Daoy (cell line): Measurements from ENCODE around the gene ARHGAP23. TPM values are rescaled to one million over a fixed set of nuclear protein-coding genes. Genes with fewer than 3 reads are reported as not detected.

Source experiments
- DNase-seq: peaks from one replicate; pipeline ENCODE4 v3.0.0-alpha.2; 2015; ENCODE audit warnings: low read depth
- total RNA-seq: library from RNA; depleted of rRNA; stranded (reverse); fragments of >200 nt; shearing (Covaris generic); gene quantifications from 2 replicates; pipeline ENCODE4 v1.2.3, GENCODE V29; 2014; rRNA removed

ARHGAP23 gene
- total RNA-seq = 4.1 and 7.1 TPM in 2 replicates

GRCh38 chr17:38428112-38428642 lies at the start of gene ARHGAP23:
Gene ARHGAP23, plus strand, starts transcription at chr17:38428464. Its CDS starts 22 bp downstream, at chr17:38428486.
- DNase-seq = peak; percentile 62

DNA sequence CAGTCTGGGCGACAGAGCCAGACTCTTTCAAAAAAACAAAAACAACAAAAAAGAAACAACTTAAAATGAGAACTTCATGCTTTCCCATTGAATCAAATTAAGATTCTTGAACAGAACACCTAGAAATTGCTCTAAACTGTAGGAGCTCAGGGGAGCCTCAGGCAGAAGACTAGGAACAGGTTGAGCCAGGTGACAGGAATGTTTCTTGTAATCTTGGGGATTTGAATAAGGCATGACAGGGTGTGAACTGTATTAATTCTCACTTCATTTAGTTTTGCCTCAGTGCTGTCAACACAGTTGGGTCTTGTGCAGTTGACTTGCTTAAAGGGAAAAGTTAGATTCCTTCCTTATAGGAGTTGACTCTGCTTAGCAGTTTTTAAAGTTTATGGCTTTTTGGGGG lies 48.8 kb upstream of the ARHGAP23 start:
- no peak for DNase-seq

DNA sequence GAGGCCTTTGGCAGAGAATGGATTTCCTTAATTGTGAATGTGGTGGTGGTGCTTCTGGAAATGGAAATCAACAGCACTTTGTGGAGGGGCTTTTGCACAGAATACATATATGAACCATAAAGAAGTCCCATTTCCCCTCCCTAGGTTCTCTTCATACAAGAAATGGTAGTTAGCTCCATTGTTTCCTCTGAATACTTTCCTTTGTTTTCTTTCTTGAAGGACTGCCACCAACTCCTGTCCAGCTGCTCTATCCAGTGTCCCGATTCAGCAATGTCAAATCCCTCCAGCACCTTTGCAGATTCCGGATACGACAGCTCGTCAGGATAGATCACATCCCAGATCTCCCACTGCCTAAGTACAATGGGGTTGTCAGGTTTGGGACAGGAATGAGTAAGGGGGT lies 33.2 kb upstream of the ARHGAP23 start:
- DNase-seq = no peak

DNA sequence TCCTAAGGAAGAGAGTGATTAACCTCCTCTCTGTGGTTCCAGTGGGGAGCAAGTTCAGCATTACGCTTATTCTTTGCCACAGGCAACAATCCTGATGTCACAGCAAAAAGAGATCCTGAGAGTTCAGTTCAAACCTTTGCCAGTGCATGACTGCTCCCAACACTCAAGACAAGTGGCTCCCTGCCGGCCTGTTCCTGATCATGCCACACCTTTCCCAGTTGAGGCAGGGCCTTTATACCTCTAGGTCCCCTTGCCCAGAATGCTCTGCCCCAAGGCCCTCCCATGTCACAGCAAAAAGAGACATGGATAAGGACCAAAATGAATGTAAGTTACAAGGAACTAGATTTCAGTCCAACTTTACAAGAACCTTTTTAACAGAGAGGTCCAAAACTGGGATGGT lies 31.0 kb upstream of the ARHGAP23 start:
- no peak for DNase-seq

- DNase-seq = no peak
Measured at GRCh38 chr17:38400286-38400685, 28.0 kb upstream of the ARHGAP23 start.

GRCh38 chr17:38401459-38401858 lies 26.8 kb upstream of the ARHGAP23 start:
- DNase-seq = no peak

DNA sequence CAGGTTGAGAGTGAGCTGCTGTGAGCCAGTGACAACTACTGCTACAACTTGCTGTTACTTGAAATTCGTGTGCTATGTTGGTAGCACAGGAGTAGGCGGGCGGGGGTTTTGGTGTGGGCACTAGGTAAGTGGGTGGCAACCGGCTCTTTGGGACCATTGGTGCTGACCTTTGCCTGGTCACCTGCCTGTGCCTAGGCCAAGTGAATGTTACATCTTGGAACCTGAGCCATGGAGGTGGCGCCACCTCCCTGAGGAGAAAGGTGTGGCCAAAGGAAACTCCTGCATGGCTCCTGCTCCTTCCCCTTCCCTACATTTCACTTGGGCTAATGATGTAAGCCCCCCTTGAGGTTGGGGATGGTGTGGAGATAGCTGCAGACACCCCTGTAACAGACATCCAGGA lies 25.4 kb upstream of the ARHGAP23 start:
- no peak for DNase-seq

GRCh38 chr17:38403491-38403890 lies 24.8 kb upstream of the ARHGAP23 start:
- no peak for DNase-seq

DNA sequence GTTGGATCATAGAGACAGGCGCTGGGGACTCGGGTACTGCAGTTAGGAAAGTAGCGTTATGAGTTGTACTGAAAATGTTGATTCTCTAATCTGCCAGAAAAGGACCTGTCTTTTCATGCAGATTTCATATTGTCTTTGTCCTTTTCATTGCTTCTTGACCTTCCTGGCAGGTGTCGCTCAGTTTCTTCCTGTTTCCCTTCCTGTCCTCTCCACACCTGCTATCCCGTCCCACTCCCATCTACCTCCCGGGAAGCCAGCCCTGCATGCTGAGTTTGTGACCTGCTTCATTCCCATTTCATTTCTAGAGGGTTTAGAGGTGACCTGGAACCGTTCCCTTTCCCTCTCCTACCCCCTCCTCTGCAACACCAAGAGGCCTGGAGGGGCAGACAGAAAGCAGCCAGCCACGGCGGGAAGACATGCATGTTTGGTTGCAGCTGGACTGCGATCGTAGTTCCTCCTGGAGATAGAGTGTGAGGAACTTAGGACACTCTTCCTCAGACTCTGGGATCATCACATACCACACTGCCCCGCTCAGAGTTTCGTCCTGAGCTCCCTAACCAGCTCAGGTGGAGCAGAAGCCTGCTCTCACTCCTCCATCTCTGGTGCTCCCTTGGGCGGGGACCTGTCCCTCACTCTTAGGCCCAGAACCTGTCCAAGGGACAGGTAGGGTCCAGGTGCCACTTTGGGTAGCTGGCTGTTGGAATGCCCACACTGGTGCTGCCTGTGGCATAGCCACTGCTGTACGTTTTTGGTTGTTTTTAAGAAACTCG lies 23.9 kb upstream of the ARHGAP23 start:
- DNase-seq = no peak

DNA sequence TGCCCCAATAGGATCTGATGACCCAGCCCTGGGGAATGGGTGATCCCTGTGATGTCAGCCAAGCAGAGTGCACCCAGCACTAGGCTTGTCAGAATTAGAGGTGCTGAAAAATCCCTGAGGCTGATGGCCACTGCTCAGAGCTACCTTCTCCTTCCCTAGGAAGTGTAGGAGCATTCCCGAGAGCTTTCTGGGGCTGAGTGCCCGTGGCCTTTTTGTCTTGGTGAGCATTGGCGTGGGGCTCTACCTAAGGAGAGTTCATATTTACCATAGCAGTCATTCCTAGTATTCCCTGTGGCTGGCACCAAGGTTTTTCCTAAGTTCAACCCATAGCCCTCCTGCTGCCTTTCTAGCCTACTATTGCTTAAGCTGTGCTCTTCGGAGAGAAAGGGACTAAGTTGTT lies 22.6 kb upstream of the ARHGAP23 start:
- DNase-seq = no peak

DNA sequence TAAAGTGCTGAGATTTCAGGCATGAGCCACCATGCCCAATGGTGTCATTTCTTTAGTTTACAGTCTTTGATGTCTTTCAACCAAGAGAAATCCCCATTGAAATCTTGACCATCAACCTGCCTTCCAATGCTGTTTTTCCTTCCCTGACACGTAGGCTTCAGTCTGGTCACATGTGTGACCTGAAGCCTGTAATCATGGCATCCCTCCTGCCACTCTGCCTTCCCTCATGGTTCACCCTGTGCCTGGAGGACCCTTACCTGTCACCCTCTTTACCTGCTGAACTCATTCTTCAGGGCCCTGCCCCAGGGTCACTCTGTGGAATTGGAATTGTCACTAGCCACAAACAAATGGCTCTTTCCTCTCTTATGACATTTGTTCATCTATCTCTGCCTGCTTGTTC lies 18.1 kb upstream of the ARHGAP23 start:
- DNase-seq = no peak

DNA sequence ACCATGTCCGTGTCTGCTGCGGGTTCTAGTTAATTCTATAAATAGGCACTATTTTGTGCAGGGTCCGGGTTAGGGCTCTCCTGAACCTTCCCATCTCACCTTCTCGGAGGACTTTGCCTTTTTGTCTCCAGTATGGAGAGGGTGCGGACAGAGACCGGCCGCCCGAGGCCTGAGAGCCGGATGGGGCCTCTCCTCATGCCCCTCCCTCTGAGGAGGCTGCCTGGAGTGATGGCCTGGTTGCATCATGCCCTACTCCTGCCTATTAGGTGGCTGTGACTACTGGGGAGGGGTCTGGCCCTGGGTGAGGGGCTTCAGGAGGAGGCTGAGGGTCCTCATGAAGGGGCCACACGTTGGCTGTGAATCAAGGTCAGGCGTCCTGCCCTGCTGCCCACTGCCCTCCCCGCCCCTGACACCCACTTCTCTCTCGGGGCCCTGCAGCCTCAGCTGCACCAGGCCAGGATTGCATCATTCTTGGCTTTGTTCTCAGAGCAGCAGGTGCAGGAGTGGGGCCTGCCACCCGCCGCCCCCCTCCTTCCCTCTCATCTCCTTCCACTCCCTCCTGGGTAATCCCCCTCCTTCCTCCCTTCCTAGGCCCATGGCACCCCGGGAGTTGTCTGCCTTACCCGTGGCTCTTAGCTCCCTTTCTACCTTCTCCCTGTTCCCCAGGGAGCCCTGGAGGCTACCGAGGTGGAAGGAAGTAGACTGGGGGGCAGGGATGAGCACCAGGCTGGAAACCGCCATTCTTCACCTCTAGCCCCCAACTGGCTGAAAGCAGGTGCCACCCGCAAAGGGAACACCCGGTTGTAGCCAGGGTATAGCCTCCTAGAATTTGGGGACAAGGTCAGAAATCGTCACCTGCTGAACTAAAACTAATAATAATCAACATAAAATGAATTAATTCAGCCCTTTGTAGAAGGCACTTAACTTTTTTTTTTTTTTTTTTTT lies 12.7 kb upstream of the ARHGAP23 start:
- DNase-seq = peak; percentile 29

GRCh38 chr17:38416840-38417209 lies 11.4 kb upstream of the ARHGAP23 start:
- no peak for DNase-seq

DNA sequence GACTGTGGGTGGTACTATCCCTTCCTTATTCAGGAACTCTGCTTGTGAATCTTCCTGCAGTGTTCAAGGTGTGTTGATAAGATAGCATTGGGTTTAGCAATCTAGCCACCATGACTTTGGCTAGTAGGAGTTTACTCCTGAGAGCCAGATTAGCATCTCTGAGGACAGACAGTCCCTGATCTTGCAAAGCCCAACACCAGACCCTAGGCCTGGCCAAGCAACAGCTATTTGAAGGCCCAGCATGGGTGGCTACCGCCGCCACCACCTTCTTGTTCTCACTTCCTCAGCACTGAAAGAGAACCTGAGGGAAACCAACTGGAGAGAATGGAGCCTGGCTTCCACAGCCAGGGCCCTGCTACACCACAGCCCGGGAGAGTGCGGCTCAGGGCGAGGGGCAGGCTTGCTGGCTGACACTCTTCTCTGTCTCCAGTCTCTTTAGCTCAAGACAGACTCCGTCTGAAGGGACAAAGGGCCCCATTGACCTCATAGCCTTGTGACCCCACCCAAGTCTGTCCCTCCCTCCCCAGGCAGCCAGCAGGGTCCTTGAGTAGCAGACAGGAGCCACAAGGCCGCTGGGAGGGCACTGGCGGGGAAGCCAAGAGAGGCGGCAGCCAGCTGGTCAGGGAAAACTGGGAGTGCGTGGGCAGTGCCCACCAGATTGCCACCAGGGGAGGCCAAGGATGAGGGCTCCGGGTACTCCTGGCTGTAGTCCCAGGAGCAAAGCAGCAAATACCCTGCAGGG lies 10.9 kb upstream of the ARHGAP23 start:
- no peak for DNase-seq

GRCh38 chr17:38418062-38418692 lies 10.1 kb upstream of the ARHGAP23 start:
- no peak for DNase-seq

GRCh38 chr17:38418693-38419507 lies 9.4 kb upstream of the ARHGAP23 start:
- no peak for DNase-seq

- DNase-seq = no peak
Measured at GRCh38 chr17:38419508-38419981, 8.7 kb upstream of the ARHGAP23 start.

- no peak for DNase-seq
Measured at GRCh38 chr17:38420518-38420917, 7.7 kb upstream of the ARHGAP23 start.

- no peak for DNase-seq
Measured at GRCh38 chr17:38421171-38421841, 7.0 kb upstream of the ARHGAP23 start.
